GM23248 (cell line): ENCODE results near the gene PHACTR3.

Source experiments
- EZH2 ChIP-seq: fragments of 200-600 bp; sonication (generic); IDR thresholded peaks from 2 replicates; pipeline ENCODE4 v1.6.1; 2018; ENCODE audit warnings: antibody characterized with exemption, mild to moderate bottlenecking; ENCODE audit not compliant: insufficient read depth, poor library complexity, severe bottlenecking
- EZH2phosphoT487 ChIP-seq: fragments of 200-600 bp; sonication (generic); IDR thresholded peaks from 2 replicates; pipeline ENCODE4 v1.6.1; 2018; ENCODE audit warnings: antibody characterized with exemption, moderate library complexity, mild to moderate bottlenecking, low read depth; ENCODE audit not compliant: insufficient read depth

DNA sequence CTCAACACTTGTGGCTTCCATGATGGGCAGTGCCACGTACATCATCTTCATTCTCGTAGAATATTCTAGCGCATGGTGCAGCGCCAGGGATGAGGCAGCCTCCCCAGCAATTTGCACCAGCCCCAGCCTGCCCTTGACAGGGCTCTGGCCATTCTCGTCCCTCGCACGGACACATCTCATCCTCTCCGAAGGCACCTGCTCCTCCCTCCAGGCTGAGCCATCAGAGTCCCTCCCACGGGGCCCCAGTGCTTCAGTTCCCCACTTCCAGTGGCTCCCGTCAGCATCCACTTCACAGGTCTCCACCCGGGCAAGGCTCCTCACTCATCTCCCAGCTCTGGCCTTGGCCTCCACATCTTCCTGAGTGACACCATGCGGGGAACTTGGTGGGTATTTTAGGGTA lies 13.3 kb upstream of the PHACTR3 start:
- TF ChIP-seq EZH2: no peak
- TF ChIP-seq EZH2phosphoT487: no peak
